Panc1 (cell line): ENCODE data around the gene PKIB. TPM values are rescaled to one million over a fixed set of nuclear protein-coding genes. Genes with fewer than 3 reads are reported as not detected.

Experiments
- ATAC-seq: fragments of 200-7000 bp; cut with Tn5 transposase; 2 replicates; pipeline ENCODE4 v1.9.1; 2020; ENCODE audit warnings: mild to moderate bottlenecking, moderate library complexity
- BruUV-seq: library from RNA; stranded (reverse); fragments of 400-500 nt; replicated peaks from 2 replicates; lab custom pipeline; 2021; lab: Mats Ljungman, UMichigan
- CTCF ChIA-PET: fragments of 300-600 bp; sonication (Branson Sonifier 250); formaldehyde crosslinking; loops from one replicate; lab custom pipeline; 2022; ENCODE audit warnings: antibody characterized with exemption; lab: Charles Lee
- POLR2A ChIA-PET: fragments of 300-600 bp; sonication (Branson Sonifier 250); formaldehyde crosslinking; loops from one replicate; lab custom pipeline; 2022; ENCODE audit warnings: antibody characterized with exemption; lab: Charles Lee
- DNase-seq: peaks from one replicate; pipeline ENCODE4 v3.0.0-alpha.2; 2010; ENCODE audit warnings: low read depth, low spot score
- H3K27ac ChIP-seq: 2 replicates; pipeline ENCODE4 v1.5.1; 2011; ENCODE audit warnings: mild to moderate bottlenecking, low read length, inconsistent platforms
- H3K27me3 ChIP-seq: fragments of 200-500 bp; sonication (Bioruptor generic); 2 replicates; pipeline ENCODE4 v1.6.0; 2014; ENCODE audit warnings: low read length, inconsistent platforms; ENCODE audit not compliant: control insufficient read depth, insufficient read depth
- H3K36me3 ChIP-seq: fragments of 200-500 bp; sonication (Bioruptor generic); 2 replicates; pipeline ENCODE4 v1.5.1; 2014; ENCODE audit warnings: inconsistent platforms, mild to moderate bottlenecking, low read length, moderate library complexity; ENCODE audit not compliant: control insufficient read depth, insufficient read depth
- H3K4me1 ChIP-seq: 2 replicates; pipeline ENCODE4 v1.5.1; 2011; ENCODE audit warnings: inconsistent platforms, mild to moderate bottlenecking, low read length, moderate library complexity; ENCODE audit not compliant: control insufficient read depth, insufficient read depth
- H3K4me3 ChIP-seq, 2 experiments: 2 replicates each; pipeline ENCODE4 v1.5.1; 2011 to 2012; ENCODE audit warnings: low read depth in 2 of 2, low read length in 2 of 2, mild to moderate bottlenecking in 2 of 2, inconsistent platforms in 1 of 2, moderate library complexity in 1 of 2
- H3K9me3 ChIP-seq: fragments of 200-500 bp; sonication (Bioruptor generic); 2 replicates; pipeline ENCODE4 v1.5.1; 2014; ENCODE audit warnings: low read depth, mild to moderate bottlenecking, inconsistent platforms, low read length, moderate library complexity; ENCODE audit not compliant: control insufficient read depth, insufficient read depth
- CTCF ChIP-seq: fragments of 450-650 bp; IDR thresholded peaks from 2 replicates; pipeline ENCODE4 v1.5.1; 2017; ENCODE audit warnings: mild to moderate bottlenecking
- POLR2AphosphoS5 ChIP-seq: IDR thresholded peaks from 2 replicates; pipeline ENCODE4 v1.6.1; 2012; ENCODE audit warnings: mild to moderate bottlenecking, low read depth, low read length, moderate library complexity
- REST ChIP-seq, 2 experiments: IDR thresholded peaks; 2 replicates each; pipeline ENCODE4 v1.6.1; 2011 to 2012; ENCODE audit warnings: low read depth in 2 of 2, control low read depth in 1 of 2, low read length in 1 of 2, mild to moderate bottlenecking in 1 of 2, moderate library complexity in 1 of 2; ENCODE audit not compliant: insufficient read depth in 1 of 2
- SIN3A ChIP-seq: IDR thresholded peaks from 2 replicates; pipeline ENCODE4 v1.6.1; 2012; ENCODE audit warnings: low read depth, mild to moderate bottlenecking, low read length, moderate library complexity, borderline replicate concordance; ENCODE audit not compliant: insufficient read depth
- TCF7L2 ChIP-seq: IDR thresholded peaks from 2 replicates; pipeline ENCODE4 v1.6.1; 2011; ENCODE audit warnings: mild to moderate bottlenecking, low read depth, low read length, inconsistent platforms
- in situ Hi-C: cut with HindIII; loops from 2 replicates; pipeline ENCODE4 v1.10.0; 2016; ENCODE audit warnings: low sequenced_read_pairs, low pct_unique_long_range_greater_than_20kb
- intact Hi-C: fragments of 100-400 bp; cut with micrococcal nuclease; formaldehyde crosslinking; loops from one replicate; pipeline ENCODE4 v1.10.0; 2022; ENCODE audit not compliant: unreplicated experiment
- total RNA-seq: library from RNA; stranded (reverse); gene quantifications from one replicate; pipeline ENCODE4 v1.2.1, GENCODE V29; 2021; ENCODE audit not compliant: unreplicated experiment

PKIB gene
- total RNA-seq, 1 experiment from 2014 or later = 1.1 TPM

- intact Hi-C loops = no loop called here
- Histone ChIP-seq H3K4me1 (no peaks in the 10 kb centered on the region), H3K4me3 (no peak overlapping the region), H3K9me3 (0 out of 2 replicates have a peak, but pooled peaks cover 3% of the 10 kb centered on the region), H3K36me3 (no peaks in the 10 kb centered on the region), H3K27me3 (no peaks in the 10 kb centered on the region), H3K27ac (no peak overlapping the region)
- no TSS peak for BruUV-seq
- TF ChIP-seq REST (IDR thresholded peaks at IDR 0.05; ENCODE audit: insufficient read depth in 1 of 2, low read depth in 2 of 2, low read length in 1 of 2) = no peak
- no peak for TF ChIP-seq SIN3A
- no peak for TF ChIP-seq POLR2AphosphoS5
- no peak for TF ChIP-seq TCF7L2
- no peak for TF ChIP-seq CTCF
- in situ Hi-C loops = no loop called here
- CTCF ChIA-PET = no interaction called here
- DNase-seq = no peak
- POLR2A ChIA-PET = no interaction called here
- no peak for ATAC-seq
Observed at GRCh38 chr6:122654012-122654411, 43.8 kb downstream of the PKIB start.

GRCh38 chr6:122657601-122658000, 47.4 kb downstream of the PKIB start:
- in situ Hi-C loops = no loop called here
- Histone ChIP-seq H3K4me1 (no peaks in the 10 kb centered on the region), H3K9me3 (0 out of 2 replicates have a peak, but pooled peaks cover 3% of the 10 kb centered on the region), H3K27ac (no peak overlapping the region), H3K36me3 (no peaks in the 10 kb centered on the region), H3K4me3 (no peak overlapping the region), H3K27me3 (no peaks in the 10 kb centered on the region)
- no TSS peak for BruUV-seq
- ATAC-seq (no peak), DNase-seq (no peak)
- ChIA-PET POLR2A (no interaction called here), CTCF (no interaction called here)
- intact Hi-C loops = no loop called here
- TF ChIP-seq SIN3A (no peak), POLR2AphosphoS5 (no peak), CTCF (no peak)
